Thyroid gland (tissue), 4 donors: ENCODE results near the gene CCDC160. TPM values are rescaled to one million over a fixed set of nuclear protein-coding genes. Genes with fewer than 3 reads are reported as not detected.

Experiments
- DNase-seq, 2 donors: peaks; one replicate each; pipeline ENCODE4 v3.0.0-alpha.2; 2019
- H3K27ac ChIP-seq, 3 donors: fragments of 200-600 bp; sonication (generic); 1 replicate in 2 of 3; 2 replicates in 1 of 3; pipeline ENCODE4 v1.5.1; 2016 to 2019; ENCODE audit warnings: mild to moderate bottlenecking in 1 of 3, moderate library complexity in 1 of 3
- H3K27me3 ChIP-seq: fragments of 200-600 bp; sonication (generic); one replicate; pipeline ENCODE4 v1.5.1; 2019
- H3K36me3 ChIP-seq, 2 donors: fragments of 200-600 bp; sonication (generic); one replicate each; pipeline ENCODE4 v1.5.1; 2016 to 2019
- H3K4me1 ChIP-seq, 2 donors: fragments of 200-600 bp; sonication (generic); one replicate each; pipeline ENCODE4 v1.5.1; 2017 to 2019
- H3K4me3 ChIP-seq, 3 donors: fragments of 200-600 bp; sonication (generic); replicated peaks in 1 of 3; 1 replicate in 2 of 3; 2 replicates in 1 of 3; pipeline ENCODE4 v1.5.1; 2016; ENCODE audit warnings: mild to moderate bottlenecking in 1 of 3
- H3K9me3 ChIP-seq: fragments of 200-600 bp; sonication (generic); one replicate; pipeline ENCODE4 v1.5.1; 2017
- CTCF ChIP-seq, 6 experiments: fragments of 200-600 bp in 3 of 6; fragments of 450-650 bp in 3 of 6; sonication (generic) in 3 of 6; IDR thresholded peaks; one replicate each; pipeline ENCODE4 v1.5.1; 2016 to 2019; ENCODE audit warnings: antibody characterized with exemption in 6 of 6, mild to moderate bottlenecking in 2 of 6, inconsistent platforms in 1 of 6, moderate library complexity in 1 of 6
- POLR2A ChIP-seq, 2 donors: fragments of 450-650 bp; IDR thresholded peaks; one replicate each; pipeline ENCODE4 v1.6.1; 2017; ENCODE audit warnings: antibody characterized with exemption in 2 of 2, mild to moderate bottlenecking in 2 of 2, moderate library complexity in 1 of 2
- WGBS, 2 donors: methylation state at CpG; one replicate each; pipeline ENCODE4 v1.1.5; 2017; 5-methylcytosine and 5-hydroxymethylcytosine counted together
- intact Hi-C: fragments of 100-400 bp; cut with DNase I; formaldehyde crosslinking; loops from one replicate; pipeline ENCODE4 v1.15.1; 2023
- total RNA-seq, 4 donors: library from RNA; depleted of rRNA; stranded (reverse); fragments of >200 nt; gene quantifications; one replicate each; pipeline ENCODE4 v1.2.3, GENCODE V29; 2016

CCDC160 gene
- total RNA-seq, 4 donors from 2014 or later, result 0.81 to 0.89 TPM; not detected in 2

DNA sequence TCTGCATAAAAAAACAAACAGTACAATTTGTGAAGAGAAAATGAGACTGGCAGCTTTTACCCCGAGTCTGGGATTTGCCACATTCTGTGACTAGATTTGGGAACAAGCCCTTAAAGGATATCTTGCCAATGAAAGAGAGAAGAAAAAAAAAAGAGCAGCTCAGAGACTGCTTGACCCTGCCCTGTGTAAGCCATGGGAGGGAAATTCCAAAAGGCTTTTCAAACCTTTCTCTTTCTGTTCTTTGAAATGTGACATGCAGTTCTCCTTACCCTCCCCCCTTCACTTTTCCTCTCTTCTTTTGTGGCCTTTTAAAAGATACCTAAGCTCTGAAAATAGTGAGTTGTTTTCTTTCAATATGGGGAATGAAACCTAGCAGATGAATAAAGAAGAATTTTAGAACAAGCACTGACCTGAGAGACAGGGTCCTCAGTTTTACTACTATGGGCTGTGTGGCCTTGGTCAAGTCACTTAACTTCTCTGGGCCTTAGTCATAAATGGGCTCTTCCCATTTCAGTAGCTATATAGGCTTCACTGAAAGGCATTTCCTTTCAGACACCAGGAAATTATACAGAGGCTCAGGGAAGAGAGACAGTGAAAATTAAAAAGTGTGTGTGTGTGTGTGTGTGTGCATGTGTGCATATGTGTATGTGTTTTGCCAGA is 5.1 kb downstream of the CCDC160 start:
- intact Hi-C loops, result no loop called here
- Histone ChIP-seq H3K9me3 (no peaks in the 10 kb centered on the region), H3K4me1 (no peaks in the 10 kb centered on the region), H3K27me3 (no peaks in the 10 kb centered on the region), H3K4me3 (no peak overlapping the region), H3K27ac (no peak overlapping the region), H3K36me3 (no peaks in the 10 kb centered on the region)
- no peak for TF ChIP-seq CTCF (IDR thresholded peaks at IDR 0.05)
- no peak for TF ChIP-seq POLR2A (IDR thresholded peaks at IDR 0.05)
- DNase-seq, result no peak
- 58 to 81% methylated on average over 1 of the region's 1 CpG for WGBS, 2 donors

GRCh38 chrX:134244043-134244442 is 7.1 kb downstream of the CCDC160 start:
- Histone ChIP-seq H3K27ac (no peak overlapping the region), H3K36me3 (no peaks in the 10 kb centered on the region), H3K9me3 (no peaks in the 10 kb centered on the region), H3K27me3 (no peaks in the 10 kb centered on the region), H3K4me3 (no peak overlapping the region), H3K4me1 (no peaks in the 10 kb centered on the region)
- no peak for DNase-seq
- intact Hi-C loops, result no loop called here
- TF ChIP-seq CTCF (IDR thresholded peaks at IDR 0.05) (no peak), POLR2A (IDR thresholded peaks at IDR 0.05) (no peak)

GRCh38 chrX:134246282-134246681 is 9.3 kb downstream of the CCDC160 start:
- H3K9me3 ChIP-seq, result no peaks in the 10 kb centered on the region
- TF ChIP-seq POLR2A (IDR thresholded peaks at IDR 0.05) (no peak), CTCF (IDR thresholded peaks at IDR 0.05) (no peak)
- H3K27me3 ChIP-seq, result no peaks in the 10 kb centered on the region
- 51 to 58% methylated on average over 6 to 7 of the region's 7 CpGs for WGBS, 2 donors
- intact Hi-C loops, result no loop called here
- no peak for DNase-seq
- no peaks in the 10 kb centered on the region for H3K4me1 ChIP-seq
- no peak overlapping the region for H3K27ac ChIP-seq
- no peaks in the 10 kb centered on the region for H3K36me3 ChIP-seq
- H3K4me3 ChIP-seq, result no peak overlapping the region

DNA sequence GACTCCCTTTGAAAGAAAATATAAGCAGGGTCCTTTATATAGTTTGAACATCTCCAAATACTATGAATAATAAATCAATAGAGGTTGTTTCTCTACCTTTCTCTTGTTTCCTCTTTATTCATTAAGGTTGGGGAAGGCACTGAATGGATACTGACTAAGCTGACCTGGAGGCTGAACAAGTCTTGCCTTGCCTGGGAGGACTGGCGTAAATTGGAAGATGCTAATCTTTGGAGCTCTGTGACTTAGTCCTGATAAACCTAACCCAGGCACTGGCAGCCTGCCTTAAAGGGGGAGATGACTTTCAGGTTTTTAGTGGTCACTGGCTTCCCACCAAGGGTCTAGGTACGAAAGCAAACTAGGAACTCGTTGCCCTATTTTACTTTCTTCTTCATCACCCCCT is 10.5 kb downstream of the CCDC160 start:
- no peak overlapping the region for H3K27ac ChIP-seq
- no peaks in the 10 kb centered on the region for H3K9me3 ChIP-seq
- no peak for DNase-seq
- H3K4me3 ChIP-seq, result no peak overlapping the region
- H3K27me3 ChIP-seq, result no peaks in the 10 kb centered on the region
- WGBS, 2 donors, result 92 to 100% methylated on average over 3 of the region's 3 CpGs
- intact Hi-C loops, result no loop called here
- H3K4me1 ChIP-seq, result no peaks in the 10 kb centered on the region
- TF ChIP-seq POLR2A (IDR thresholded peaks at IDR 0.05), result no peak
- TF ChIP-seq CTCF (IDR thresholded peaks at IDR 0.05), result no peak
- no peaks in the 10 kb centered on the region for H3K36me3 ChIP-seq

- no peak for TF ChIP-seq POLR2A (IDR thresholded peaks at IDR 0.05)
- TF ChIP-seq CTCF (IDR thresholded peaks at IDR 0.05), result no peak
- H3K36me3 ChIP-seq, result no peaks in the 10 kb centered on the region
- H3K27me3 ChIP-seq, result no peaks in the 10 kb centered on the region
- no peak overlapping the region for H3K4me3 ChIP-seq
- intact Hi-C loops, result no loop called here
- H3K27ac ChIP-seq, result no peak overlapping the region
- no peaks in the 10 kb centered on the region for H3K9me3 ChIP-seq
- H3K4me1 ChIP-seq, result no peaks in the 10 kb centered on the region
- no peak for DNase-seq
Measured at GRCh38 chrX:134249241-134249640, 12.3 kb downstream of the CCDC160 start.
